Activated CD4-positive, alpha-beta T cell treated with anti-CD3 and anti-CD28 coated beads for 4 hours (primary cell): ENCODE results near the gene MPDZ.

ENCODE experiments used
- DNase-seq, 2 donors: peaks; one replicate each; pipeline ENCODE4 v3.0.0-alpha.2; 2020

Gene MPDZ

GRCh38 chr9:13131991-13132390 lies 147.5 kb downstream of the MPDZ start:
- no peak for DNase-seq

- DNase-seq: no peak
These were observed 148.1 kb downstream of the MPDZ start for GRCh38 chr9:13131416-13131815.

DNA sequence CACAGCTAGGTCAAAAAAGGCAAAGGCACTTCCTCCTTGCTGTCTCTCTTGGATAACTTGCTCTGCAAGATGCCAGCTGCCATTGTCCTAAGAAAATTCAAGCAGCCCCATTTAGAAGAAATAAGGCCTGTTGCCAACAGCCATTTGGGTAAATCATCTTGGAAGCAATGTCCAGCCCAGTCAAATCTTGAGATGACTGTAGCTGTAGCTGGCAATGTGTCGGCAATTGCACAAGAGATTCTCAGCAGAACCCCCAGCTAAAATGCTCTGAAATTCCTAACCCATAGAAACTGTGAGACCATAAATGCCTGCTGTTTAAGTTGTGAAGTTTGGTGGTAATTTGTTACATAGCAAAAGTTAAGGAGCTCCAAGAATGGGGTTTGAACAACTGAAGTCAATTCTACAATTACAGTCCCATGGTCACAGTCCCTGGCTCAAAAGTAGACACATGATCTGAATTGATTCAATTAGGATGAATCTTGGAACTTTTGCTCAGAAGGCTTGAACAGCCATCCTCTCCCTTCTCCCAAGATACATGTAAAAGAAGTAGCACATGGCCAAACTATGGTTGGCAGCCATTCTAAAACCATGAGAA lies 151.1 kb downstream of the MPDZ start:
- no peak for DNase-seq

DNA sequence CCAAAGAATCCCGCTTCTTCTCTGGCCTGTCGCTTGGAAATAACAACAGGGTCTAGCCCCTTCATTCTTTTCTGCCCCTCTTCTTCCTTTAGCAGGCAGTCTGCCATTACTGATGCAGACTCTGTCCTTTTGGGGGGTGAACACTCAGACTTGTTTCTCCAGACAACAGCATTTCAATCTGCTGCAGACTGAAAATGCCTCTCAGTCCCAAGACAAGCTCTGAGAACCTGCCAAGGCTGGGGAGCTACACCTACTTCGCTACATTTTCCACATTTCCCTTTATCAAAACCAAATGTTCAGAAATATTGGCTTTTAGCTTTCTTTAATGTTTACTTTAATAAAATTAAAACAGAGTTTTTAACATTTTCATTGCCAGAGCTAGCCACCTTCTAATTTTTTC lies 152.4 kb downstream of the MPDZ start:
- DNase-seq: no peak

DNA sequence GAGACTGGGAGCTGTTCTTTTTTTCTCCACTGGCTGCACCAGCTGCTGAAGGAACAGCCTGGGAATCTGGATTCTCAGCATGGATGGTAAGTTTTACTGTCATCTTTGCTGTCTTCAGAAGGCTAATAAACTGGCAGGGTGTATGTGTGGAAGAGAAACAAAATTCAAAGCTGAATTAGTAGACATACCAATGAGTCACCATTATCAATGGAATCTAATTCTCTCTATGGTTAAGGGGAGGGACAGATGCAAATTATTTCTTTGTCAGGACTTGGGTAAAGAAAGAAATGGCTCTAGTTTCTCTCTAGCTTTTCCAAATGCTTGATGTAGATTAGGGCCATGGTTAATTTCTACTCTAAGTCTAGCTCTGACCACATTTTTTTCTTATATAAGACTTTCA lies 154.2 kb downstream of the MPDZ start:
- DNase-seq: no peak

DNA sequence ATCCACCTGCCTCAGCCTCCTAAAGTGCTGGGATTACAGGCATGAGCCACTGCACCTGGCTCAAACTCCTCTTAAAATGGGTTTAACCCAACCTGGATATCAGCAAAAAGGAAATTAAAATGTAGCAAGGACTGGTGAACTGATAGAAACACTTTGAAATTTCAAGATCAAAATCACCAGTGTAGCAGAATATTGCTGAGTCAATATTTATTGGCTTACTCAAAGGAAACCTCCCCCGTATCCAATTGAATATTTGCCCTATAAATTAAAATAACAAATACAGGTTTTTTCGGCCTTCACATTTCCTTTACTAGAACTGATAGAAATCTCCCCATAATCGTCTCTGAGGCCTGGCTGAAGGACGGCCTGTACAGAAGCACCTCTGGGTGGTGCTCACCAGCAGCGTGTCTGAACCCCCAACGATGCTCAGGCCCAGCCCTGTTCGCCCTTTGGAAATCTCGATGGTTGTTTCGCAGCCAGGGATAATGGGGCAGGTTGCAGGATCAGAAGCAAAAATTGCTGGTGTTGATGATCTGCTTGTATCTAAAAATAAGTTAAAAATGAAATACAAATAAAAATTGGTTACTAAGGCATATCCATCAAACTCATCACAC lies 156.6 kb downstream of the MPDZ start:
- DNase-seq: no peak

- DNase-seq: no peak
These were observed 161.2 kb downstream of the MPDZ start for GRCh38 chr9:13118313-13118712.

GRCh38 chr9:13116292-13116691 lies 163.2 kb downstream of the MPDZ start:
- no peak for DNase-seq

- no peak for DNase-seq
These were observed 165.7 kb downstream of the MPDZ start for GRCh38 chr9:13113751-13114150.

- DNase-seq: no peak
These were observed 166.3 kb downstream of the MPDZ start for GRCh38 chr9:13113216-13113615.

- DNase-seq: no peak
These were observed 167.7 kb downstream of the MPDZ start for GRCh38 chr9:13111778-13112177.

DNA sequence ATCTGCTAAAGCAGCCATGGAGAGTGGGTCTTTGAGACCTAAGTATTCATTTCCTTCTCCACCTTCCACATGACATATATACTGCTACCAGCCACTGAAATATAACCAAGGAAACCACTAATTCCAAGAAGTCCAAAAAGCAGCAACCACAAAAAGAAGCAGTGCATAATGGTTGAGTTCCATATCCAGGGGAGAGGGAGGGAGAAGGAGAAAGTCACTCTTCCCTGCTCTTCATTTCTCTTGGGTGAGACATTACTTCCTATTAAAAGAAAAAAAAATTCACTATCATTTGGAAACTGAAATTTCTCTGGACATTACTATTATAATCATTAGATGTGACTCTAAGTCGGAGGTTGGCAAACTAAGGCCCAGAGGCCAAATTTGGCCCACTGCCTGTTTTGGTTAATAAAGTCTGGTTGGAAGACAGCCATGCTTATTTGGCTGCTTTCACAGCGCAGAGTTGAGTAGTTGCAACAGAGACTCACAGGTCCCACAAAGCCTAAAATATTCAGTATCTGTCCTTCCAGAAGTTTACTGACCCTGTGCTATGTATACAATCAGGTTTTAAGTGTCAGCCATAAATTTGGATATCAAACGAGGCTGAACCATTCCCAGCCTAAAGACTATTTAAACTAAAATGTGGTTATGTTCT lies 168.6 kb downstream of the MPDZ start:
- no peak for DNase-seq

- no peak for DNase-seq
These were observed 169.7 kb downstream of the MPDZ start for GRCh38 chr9:13109781-13110180.

DNA sequence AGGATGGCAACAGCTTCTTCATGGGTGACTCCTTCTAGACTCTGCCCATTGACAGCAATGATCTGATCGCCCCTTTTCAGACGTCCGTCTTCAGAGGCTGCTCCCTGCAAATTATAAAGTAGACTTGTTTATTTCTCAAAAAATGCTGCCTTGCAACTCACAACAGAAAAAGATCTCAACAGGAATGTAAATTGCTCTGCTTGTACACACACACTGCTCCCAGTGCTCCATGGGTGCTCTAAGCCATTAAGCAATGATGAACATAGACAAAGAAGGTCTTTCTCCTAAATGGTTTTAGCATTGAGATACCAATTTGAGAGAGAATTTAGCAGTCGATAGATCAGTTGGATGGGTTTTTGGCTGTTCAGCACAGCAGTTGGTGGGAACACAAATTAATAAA lies 172.5 kb downstream of the MPDZ start:
- no peak for DNase-seq

GRCh38 chr9:13100914-13101572 lies 178.4 kb downstream of the MPDZ start:
- no peak for DNase-seq

GRCh38 chr9:13095056-13095455 lies 184.4 kb downstream of the MPDZ start:
- no peak for DNase-seq

DNA sequence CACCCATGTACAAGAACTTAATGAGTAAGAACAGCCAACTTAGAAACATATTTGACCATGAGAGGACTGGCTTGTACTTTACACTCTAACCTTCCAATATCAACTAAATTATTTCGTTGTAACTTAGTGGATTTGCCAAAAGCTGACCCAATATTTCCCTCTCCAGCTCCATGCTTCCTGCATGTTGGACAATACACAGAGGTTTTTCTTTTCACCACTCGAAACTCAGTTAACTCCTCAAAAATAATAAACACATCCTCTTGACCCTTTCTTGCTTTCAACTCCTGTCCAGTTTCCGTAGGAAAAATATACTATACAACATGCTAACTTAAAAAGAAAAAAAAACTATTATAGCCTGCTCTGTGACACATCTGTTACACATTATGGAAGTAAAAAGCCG lies 188.9 kb downstream of the MPDZ start:
- no peak for DNase-seq

GRCh38 chr9:13089666-13090065 lies 189.8 kb downstream of the MPDZ start:
- DNase-seq: no peak

DNA sequence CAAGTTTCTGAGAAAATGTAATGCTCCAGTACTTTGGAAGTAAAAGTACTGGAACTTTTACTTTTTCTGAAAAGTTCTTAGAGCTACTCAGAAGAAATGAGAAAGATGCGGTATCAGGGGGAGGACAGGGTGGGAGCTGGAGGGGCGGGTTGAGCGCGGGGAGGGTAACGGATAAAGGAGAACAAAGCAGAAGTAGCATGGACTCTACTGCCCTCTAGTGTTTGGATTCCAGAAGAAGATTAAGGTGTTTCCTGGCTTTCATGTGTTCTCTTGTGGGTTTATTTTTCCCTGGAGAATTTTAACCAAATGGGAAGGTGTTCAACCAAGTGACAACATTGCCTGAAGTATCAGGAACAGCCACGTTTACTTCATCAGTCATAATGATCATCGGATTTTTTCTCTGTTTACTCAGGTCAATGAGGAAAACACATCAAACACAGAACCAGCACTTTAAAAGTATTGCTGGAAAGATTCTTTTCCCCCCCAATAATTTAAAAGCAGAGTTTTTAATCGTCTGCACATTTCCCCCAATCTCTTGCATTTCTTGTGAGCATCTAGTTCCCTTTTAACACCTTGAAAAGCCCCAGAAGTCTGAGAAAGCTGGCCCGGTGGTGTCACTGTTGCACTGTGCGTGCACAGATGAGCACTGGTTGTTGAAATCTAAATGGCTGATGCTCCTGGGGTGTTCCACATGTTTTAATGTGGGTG lies 190.6 kb downstream of the MPDZ start:
- DNase-seq: no peak

DNA sequence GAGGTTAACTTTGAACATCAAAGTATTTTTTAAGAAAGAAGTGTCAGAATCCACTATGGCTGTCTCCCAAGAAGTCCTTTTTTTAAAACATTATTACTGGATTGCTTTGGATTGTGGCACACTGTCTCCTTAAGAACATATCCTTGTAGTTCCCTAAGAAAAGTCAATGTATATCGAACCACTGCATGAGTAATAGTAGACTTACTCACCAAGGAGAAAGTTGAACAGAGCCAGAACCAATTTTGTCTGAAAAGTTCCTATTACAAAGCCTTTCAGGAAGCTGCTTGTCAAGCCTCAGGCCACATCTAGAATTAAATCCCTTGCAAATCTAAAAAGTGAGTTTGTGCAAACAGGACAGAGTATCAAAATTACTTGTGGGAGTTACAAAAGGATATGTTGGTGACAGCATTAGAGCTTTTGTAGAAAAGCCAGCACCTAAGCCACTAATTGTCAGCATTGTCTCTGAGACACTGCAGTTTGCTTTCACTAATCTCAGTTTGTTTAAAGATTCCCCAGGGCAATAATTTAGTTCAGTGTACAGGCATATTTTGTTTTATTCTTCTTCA lies 195.4 kb downstream of the MPDZ start:
- no peak for DNase-seq

GRCh38 chr9:13083366-13083765 lies 196.1 kb downstream of the MPDZ start:
- no peak for DNase-seq

DNA sequence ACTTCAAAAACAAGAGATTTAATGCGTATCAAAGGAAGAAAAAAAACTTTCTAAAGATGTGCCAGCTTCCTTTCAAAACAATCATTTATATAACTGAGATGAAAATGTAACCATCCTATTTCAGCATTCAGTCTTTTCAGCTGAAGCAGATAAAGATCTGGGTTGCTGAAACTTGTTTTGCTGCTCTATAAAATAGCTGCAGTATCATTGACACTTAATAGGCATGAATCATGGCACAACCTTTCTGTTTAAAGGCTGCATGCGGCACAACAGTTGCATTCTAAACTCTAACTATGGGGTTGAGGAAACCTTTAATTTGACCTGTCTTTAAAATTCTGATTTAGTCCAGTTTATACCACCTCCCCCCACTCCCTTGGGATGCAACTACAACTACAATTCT lies 196.7 kb downstream of the MPDZ start:
- no peak for DNase-seq

DNA sequence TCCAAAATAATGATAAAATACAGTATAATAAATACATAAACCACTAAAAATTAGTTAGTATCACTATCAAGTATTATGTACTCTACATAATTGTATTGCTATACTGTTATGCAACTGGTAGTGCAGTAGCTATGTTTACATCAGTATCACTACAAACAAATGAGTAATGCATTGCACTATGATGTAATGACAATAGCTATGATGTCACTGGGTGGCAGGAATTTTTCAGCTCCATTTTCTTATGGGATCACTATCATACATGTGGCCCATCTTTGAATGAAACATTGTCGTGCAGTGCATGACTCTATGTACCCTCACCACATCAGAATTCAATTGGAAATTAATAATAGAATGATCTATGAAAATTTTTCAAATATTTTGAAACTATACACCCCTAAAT lies 201.3 kb downstream of the MPDZ start:
- no peak for DNase-seq
